Thoracic aorta (tissue), 2 donors: ENCODE results near the gene HOXD11. TPM values are rescaled to one million over a fixed set of nuclear protein-coding genes. Genes with fewer than 3 reads are reported as not detected.

Experiments used
- ATAC-seq: fragments of 150-250 bp; one replicate; pipeline ENCODE4 v1.8.0; 2017; ENCODE audit warnings: low read depth; ENCODE audit not compliant: insufficient number of reproducible peaks, low FRiP score
- DNase-seq: peaks from one replicate; pipeline ENCODE4 v3.0.0-alpha.2; 2020; ENCODE audit warnings: low spot score
- H3K27ac ChIP-seq, 2 donors: fragments of 200-600 bp; sonication (generic); 1 replicate in 1 of 2; 2 replicates in 1 of 2; pipeline ENCODE4 v1.5.1; 2016; ENCODE audit warnings: mild to moderate bottlenecking in 2 of 2, moderate library complexity in 2 of 2
- H3K27me3 ChIP-seq: fragments of 200-600 bp; sonication (generic); replicated peaks from 2 replicates; pipeline ENCODE4 v1.6.0; 2016; ENCODE audit warnings: mild to moderate bottlenecking; ENCODE audit not compliant: insufficient read depth
- H3K36me3 ChIP-seq: fragments of 200-600 bp; sonication (generic); one replicate; pipeline ENCODE4 v1.5.1; 2016
- H3K4me1 ChIP-seq, 2 donors: fragments of 200-600 bp; sonication (generic); 1 replicate in 1 of 2; 2 replicates in 1 of 2; pipeline versions ENCODE4 v1.5.1 to v1.6.0; 2016; ENCODE audit warnings: low read depth in 2 of 2, mild to moderate bottlenecking in 1 of 2; ENCODE audit not compliant: control insufficient read depth in 1 of 2
- H3K4me3 ChIP-seq: fragments of 200-600 bp; sonication (generic); 2 replicates; pipeline ENCODE4 v1.5.1; 2016; ENCODE audit warnings: mild to moderate bottlenecking
- H3K9me3 ChIP-seq: fragments of 200-600 bp; sonication (generic); 2 replicates; pipeline ENCODE4 v1.5.1; 2016
- total RNA-seq, 2 donors: library from RNA; depleted of rRNA; stranded (reverse); fragments of >200 nt; gene quantifications; one replicate each; pipeline versions ENCODE4 v1.1.0 to v1.2.3, GENCODE V29; 2016
- TF ChIP-seq, protein P1 (sequence below): fragments of 200-600 bp; sonication (generic); IDR thresholded peaks from one replicate; pipeline ENCODE4 v1.5.1; 2019; ENCODE audit warnings: antibody characterized with exemption

HOXD11 gene
- total RNA-seq, 2 donors from 2014 or later, result not detected

GRCh38 chr2:176068419-176068832 lies 38.7 kb upstream of the HOXD11 start:
- Histone ChIP-seq H3K27me3 (peaks cover 31% of the 10 kb centered on the region), H3K9me3 (no peaks in the 10 kb centered on the region), H3K36me3 (no peaks in the 10 kb centered on the region), H3K4me3 (peak overlapping the region; percentile 12), H3K4me1 (peaks cover 14 to 22% of the 10 kb centered on the region in 2 donors), H3K27ac (no peak overlapping the region)
- TF ChIP-seq, protein P1, sequence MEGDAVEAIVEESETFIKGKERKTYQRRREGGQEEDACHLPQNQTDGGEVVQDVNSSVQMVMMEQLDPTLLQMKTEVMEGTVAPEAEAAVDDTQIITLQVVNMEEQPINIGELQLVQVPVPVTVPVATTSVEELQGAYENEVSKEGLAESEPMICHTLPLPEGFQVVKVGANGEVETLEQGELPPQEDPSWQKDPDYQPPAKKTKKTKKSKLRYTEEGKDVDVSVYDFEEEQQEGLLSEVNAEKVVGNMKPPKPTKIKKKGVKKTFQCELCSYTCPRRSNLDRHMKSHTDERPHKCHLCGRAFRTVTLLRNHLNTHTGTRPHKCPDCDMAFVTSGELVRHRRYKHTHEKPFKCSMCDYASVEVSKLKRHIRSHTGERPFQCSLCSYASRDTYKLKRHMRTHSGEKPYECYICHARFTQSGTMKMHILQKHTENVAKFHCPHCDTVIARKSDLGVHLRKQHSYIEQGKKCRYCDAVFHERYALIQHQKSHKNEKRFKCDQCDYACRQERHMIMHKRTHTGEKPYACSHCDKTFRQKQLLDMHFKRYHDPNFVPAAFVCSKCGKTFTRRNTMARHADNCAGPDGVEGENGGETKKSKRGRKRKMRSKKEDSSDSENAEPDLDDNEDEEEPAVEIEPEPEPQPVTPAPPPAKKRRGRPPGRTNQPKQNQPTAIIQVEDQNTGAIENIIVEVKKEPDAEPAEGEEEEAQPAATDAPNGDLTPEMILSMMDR, result no peak
- ATAC-seq (no peak), DNase-seq (no peak)

GRCh38 chr2:176071330-176072291 lies 35.5 kb upstream of the HOXD11 start:
- Histone ChIP-seq H3K27me3 (peaks cover 56% of the 10 kb centered on the region), H3K4me3 (no peak overlapping the region), H3K36me3 (no peaks in the 10 kb centered on the region), H3K4me1 (peaks cover 14 to 22% of the 10 kb centered on the region in 2 donors), H3K27ac (no peak overlapping the region), H3K9me3 (no peaks in the 10 kb centered on the region)
- TF ChIP-seq, protein P1, result no peak
- no peak for DNase-seq
- ATAC-seq, result no peak

DNA sequence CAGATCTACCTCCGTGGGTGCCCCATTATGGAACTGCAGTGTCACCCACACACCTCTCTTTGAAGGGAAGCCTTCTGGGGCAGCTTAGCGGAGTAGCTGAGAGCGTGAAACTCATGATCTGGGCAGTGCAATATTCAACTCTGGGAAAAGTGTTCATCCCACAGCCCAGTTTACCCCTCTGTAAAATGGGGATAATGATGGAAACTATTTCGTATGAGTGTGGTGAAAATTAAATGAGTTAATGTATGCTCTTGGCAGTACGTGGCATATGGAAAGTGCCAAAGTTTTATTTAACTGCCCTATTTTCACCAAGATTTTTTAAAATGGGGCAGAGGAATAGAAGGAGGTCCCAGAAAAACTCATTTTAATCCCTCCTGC lies 34.8 kb upstream of the HOXD11 start:
- no peak overlapping the region for H3K27ac ChIP-seq
- no peaks in the 10 kb centered on the region for H3K9me3 ChIP-seq
- TF ChIP-seq, protein P1, result no peak
- no peak overlapping the region for H3K4me3 ChIP-seq
- ATAC-seq (no peak), DNase-seq (no peak)
- H3K4me1 ChIP-seq, result peaks cover 8 to 16% of the 10 kb centered on the region in 2 donors
- H3K36me3 ChIP-seq, result no peaks in the 10 kb centered on the region
- peaks cover 60% of the 10 kb centered on the region for H3K27me3 ChIP-seq

DNA sequence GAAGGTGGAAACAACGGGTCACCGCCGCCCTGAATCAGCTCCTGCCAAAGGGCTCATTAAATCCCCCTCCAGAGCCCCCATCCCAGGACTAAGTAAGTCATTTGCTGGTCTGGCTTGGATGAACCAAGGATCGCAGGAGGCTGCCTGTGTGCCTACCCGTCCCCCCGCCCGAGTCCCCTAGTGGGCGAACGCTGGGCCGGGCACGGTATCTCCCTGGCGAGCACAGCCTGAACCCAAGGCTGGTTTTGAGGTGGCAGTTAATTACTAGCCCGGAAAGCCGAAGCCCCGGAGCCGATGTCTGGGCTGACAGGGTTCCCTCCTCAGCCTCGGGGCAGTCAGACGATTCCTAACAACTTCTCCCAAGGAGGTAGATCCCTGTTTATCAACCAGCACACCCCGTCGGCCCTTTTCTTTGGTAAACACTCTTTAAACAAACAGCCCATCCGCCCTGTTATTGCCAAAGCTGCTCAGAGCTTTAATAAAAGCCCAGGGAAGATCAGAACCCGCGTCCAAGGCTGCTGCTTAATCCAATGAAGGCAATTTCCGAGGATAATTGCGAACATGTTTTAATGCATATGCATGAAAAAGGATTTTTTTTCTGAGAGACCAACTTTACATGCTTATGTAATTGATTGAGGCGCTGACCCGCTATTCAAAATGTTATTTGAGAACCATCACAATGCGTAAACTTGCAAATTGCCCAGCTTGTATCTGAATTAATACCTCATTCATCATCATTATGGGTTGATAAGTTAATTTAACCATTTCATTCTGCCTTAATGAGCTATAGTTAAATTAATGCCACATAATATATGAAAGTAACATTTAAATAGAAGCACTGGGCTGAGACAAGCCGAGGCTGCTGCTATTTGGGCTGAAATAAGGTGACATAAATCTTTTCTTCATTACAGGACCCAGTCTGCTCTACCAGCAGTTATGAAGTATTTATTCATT lies 33.9 kb upstream of the HOXD11 start:
- no peak overlapping the region for H3K4me3 ChIP-seq
- ATAC-seq (no peak), DNase-seq (no peak)
- H3K36me3 ChIP-seq, result no peaks in the 10 kb centered on the region
- H3K9me3 ChIP-seq, result no peaks in the 10 kb centered on the region
- no peak overlapping the region for H3K27ac ChIP-seq
- peaks cover 5 to 6% of the 10 kb centered on the region in 2 donors for H3K4me1 ChIP-seq
- TF ChIP-seq, protein P1, result no peak
- peaks cover 59% of the 10 kb centered on the region for H3K27me3 ChIP-seq
